ENCODE data around the gene RAET1E.
"Not testable (repeated sequence)": the region's sequence is repeated elsewhere in the genome, so short reads cannot be mapped to it uniquely, and the experiment has no call there.

RAET1E gene, protein sequence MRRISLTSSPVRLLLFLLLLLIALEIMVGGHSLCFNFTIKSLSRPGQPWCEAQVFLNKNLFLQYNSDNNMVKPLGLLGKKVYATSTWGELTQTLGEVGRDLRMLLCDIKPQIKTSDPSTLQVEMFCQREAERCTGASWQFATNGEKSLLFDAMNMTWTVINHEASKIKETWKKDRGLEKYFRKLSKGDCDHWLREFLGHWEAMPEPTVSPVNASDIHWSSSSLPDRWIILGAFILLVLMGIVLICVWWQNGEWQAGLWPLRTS

DNA sequence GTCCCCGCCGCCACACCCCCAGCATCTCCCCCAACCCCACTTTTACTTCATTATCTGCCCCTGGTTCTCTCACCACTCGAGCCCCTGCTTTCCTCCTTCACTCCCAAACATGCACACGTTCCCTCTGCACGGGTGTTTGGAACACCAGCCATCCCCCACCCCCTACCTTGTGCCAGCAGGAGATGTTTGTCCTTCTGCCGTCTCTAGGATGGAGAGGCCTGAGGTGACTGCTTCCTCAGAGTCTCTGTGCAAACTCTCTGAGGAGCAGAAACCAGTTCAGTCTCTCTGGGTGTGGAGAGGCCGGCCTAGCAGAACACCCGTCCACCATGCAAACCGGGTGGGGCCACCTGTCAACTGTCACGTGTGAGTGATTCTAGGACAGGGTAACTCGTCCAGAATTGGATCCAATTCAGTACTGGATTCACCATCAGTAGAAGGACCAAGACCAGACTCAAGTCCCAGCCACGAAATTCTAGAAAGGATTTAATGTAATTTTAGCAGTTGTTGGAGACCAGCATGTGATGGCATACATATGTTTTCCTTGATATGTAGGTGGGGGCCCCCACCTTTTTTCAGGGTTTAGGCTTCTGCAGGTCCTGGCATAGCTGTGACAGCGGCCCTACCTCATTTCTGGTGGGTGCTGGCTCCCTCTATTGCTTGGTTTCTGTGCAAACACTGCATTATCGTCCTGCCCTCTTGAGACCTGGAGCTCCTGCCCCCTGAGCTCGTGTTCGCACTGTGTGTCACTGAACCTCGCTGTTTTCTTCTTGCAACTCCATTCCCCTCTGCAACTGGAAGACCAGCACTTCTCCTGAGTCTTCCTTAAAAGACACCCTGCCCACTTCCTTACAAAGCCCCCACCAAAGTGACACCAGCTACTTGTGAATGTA, at the start of gene RAET1E:
TSS of gene RAET1E (minus strand) at position 259 of the 890 bp plus-strand sequence. CDS start 7,212 bp downstream, outside the sequence.
- no peak for DNase-seq

DNA sequence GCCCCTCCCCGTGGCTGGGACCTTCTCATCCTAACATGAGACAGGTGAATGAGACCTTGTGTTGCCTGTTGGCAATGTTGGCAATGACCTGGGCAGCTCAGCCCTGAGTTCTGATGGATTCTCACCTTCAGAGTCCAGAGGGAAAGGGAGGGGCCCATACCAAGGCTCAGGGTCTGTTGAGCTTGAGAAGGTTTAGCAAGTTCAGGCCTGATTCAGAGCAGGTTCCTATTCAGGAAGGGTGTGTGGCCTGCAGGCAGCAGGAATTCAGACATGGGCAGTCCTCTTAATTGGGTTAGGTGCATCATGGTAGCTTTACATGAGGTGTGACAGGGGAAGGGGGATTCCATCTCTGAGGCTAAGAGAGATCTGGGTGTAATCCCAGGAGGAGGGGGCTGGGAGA, 49.6 kb upstream of the RAET1E start:
- not testable (repeated sequence) for DNase-seq

GRCh38 chr6:149946631-149947030, 48.7 kb upstream of the RAET1E start:
- DNase-seq: not testable (repeated sequence)

DNA sequence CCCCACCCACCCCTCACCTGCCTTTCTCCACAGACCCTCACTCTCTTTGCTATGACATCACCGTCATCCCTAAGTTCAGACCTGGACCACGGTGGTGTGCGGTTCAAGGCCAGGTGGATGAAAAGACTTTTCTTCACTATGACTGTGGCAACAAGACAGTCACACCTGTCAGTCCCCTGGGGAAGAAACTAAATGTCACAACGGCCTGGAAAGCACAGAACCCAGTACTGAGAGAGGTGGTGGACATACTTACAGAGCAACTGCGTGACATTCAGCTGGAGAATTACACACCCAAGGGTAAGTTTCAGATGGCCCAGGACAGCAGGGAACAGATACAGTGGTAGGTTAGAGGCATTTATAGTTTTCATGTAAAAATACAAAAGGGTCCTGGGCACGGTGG, 47.4 kb upstream of the RAET1E start:
- DNase-seq: not testable (repeated sequence)

DNA sequence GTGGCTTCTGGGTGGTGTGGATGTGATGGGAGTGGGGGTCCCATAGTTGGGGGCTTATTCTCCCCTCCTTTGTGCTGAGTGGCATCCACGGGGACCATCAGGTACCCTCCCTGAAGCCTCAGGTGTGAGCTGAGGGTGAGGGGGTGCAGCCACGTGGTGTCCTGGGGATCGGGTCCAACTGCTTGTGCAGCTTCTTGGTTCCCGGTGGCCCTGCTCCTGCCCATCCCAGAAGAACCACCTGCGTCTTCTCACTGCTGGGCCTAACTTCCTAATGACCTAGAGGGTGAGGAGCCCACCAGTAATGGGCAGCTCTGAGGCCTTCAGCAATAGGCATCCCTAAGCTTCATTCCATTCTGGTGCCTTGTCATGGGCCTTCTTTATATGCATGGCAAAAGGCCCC, 45.4 kb upstream of the RAET1E start:
- DNase-seq: not testable (repeated sequence)

GRCh38 chr6:149942461-149942829, 44.5 kb upstream of the RAET1E start:
- DNase-seq: no peak

DNA sequence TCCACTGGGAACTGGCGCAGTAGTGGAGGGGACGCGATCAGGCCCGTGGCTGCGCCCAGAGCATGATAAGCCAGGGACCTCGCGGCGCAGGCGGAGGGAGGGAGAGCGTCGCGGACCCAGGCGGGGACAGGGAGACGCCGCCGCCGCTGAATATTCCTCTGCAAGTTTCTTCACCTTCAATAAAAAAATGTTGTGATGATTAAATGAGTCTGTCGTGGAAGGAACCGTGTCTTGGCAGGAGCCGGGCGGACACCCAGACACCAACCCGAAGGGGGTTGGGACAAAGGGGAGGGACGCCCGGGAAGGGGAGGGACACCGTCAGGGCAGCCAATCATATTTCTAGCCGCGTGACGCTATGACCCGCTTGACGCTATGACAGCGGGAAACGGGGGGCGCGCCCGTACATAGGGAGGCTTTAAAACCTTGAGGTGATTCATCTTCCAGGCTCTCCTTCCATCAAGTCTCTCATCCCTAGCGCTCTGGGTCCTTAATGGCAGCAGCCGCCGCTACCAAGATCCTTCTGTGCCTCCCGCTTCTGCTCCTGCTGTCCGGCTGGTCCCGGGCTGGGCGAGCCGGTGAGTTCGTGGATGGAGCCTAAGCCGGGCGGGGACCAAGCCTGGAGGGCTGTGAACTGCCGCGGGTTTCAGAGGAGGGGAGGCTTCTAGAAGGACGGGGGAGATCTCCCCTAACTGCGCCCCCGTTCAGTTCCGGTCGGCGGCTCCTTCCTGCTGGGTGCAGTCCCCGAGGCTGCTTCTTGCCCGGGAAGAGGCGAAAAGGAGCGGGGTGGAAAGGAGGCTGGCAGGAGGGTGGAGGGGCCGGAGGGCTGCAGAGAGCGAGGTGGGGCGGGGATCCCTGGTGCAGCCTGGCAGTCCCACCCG, 43.9 kb upstream of the RAET1E start, which contains the start of gene ULBP2:
TSS of gene ULBP2 (plus strand) at position 432 of the 878 bp plus-strand sequence. CDS start at position 491, 59 bp downstream.
- DNase-seq: peak; percentile 85

DNA sequence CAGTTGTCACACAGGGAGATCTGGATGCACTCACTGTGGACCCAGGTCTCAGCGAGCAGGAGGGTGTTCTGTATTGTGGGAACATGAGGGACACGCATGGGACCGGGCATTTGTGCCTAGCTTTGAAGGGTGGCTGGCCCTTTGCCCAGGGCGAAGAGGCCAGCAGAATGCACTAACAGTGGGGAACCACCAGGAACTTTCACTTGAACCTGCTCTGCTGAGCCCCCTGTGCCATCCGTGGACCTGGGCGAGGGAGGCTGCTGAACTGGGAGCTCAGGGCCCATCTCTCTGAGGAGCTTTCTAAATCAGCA, 42.7 kb upstream of the RAET1E start:
- DNase-seq: no peak

- DNase-seq: no peak
Observed at GRCh38 chr6:149939909-149940671, 42.2 kb upstream of the RAET1E start.

DNA sequence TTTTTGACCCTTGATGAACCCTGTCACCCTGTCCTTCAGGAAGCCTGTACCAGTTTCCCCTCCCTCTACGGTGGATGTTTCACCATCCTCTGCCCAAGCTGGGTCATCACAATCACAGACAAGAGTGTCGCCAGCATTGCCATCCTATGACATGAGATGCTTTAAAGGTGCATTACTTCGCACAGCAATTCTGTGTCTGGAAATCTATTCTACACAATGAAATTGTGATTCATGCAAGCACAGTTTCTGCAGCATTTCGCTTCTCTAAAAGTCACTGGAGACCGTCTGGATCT, 41.4 kb upstream of the RAET1E start:
- no peak for DNase-seq

DNA sequence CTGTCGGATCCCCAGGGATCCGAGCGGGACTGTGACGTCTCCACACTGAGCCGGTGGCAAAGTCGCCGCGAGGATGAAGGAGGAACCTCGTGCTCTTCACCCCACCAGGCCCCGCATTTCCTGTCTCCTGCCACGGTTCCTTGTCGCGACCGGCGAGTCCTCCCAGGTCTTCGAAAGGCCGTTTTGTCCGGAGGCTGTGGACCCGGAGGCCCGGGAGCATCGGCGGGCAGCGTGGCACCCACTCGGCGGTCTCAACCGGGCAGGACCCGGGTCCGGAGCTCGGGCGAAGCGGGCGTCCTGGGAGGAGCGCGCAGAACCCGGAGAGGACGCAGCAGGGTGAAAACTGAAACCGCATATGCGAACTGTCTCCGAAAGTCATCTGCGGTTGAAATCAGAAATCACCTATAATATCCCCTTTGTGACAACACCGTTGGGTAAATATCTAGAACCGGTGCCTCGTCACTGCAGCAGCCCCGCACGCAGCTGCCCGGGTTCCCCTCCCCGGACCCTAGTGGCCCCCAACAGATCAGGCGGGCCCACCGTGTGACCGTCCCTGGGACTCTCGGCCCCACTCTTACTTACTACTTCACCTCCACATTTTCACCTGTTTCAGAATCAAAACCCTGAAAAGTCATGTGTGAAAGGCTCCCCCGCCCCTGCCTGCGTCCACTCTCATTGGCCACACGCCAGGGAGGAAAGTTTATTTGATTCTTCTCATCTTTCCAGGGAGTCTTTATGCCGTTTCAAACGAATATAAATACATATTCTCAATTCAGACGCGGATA, 40.9 kb upstream of the RAET1E start:
- peak; percentile 64 for DNase-seq

DNA sequence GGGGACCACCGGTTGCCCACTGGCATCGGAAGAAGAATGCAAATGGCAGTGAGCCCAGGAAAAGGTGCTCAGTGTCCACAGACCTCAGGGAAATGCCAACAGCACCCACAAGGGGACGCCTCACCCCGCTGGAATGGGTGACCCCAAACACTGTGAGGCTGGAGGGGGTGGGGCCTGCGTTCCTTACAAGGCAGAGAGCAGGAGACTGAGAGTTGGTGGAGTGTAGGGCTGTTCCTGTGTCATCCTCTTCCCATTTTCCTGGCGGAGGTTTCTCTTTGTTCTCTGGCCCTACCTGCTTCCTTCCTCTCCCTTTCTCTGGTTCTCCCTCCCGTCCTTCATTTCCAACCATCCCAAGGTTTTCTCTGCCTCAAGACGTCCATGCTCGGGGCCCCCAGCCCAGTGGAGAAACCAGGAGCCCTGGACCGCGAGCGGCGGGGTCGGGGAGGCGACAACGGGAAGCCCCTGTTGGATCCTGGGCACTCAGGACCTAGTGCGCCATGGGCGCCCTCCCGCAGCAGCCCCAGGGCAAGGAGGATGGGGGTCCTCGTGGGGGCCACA, 40.2 kb upstream of the RAET1E start:
- DNase-seq: not testable (repeated sequence)

- DNase-seq: no peak
Observed at GRCh38 chr6:149936743-149937142, 38.8 kb upstream of the RAET1E start.

- no peak for DNase-seq
Observed at GRCh38 chr6:149935668-149936067, 37.8 kb upstream of the RAET1E start.

DNA sequence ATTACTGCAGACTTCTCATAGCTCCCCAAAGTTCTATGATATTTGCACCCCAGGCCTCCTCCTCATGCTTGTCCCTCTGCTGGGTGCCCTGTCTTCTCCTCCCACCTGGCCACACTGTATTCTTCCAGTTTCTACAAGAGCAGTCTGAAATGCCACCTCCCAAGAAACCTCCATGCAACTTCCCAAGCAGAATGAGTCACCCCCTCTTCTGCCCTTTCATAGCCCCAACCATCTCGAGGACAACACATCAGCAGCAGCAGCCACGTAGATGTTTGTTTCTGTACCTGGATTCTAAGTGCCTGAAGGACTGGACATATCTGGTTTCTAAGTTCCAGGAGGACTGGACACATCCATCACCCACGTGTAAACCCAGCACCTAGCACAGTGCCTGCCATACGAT, 37.3 kb upstream of the RAET1E start:
- no peak for DNase-seq

- peak; percentile 74 for DNase-seq
Observed at GRCh38 chr6:149934249-149935156, 36.6 kb upstream of the RAET1E start.

DNA sequence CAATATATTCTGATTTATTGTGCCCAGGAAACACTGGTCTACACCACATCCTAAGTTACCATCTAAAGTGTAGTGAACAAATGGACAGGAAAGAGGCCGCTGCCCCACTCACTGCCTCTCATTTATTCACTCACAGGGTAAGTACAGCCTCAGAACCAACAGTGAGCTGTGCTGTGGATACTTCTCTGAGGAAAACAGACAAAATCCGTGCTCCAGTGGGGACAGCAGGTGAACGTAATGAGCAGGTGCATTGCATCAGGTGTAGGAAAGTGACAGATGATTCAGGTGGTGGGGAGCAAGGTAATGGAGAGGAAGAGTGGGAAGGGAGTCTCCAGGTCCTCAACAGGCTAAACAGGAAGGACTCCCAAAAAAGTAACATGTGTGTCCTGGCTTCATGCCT, 35.5 kb upstream of the RAET1E start:
- DNase-seq: no peak

GRCh38 chr6:149933036-149933435, 35.1 kb upstream of the RAET1E start:
- no peak for DNase-seq

GRCh38 chr6:149931501-149931900, 33.6 kb upstream of the RAET1E start:
- DNase-seq: no peak

- no peak for DNase-seq
Observed at GRCh38 chr6:149929422-149929821, 31.5 kb upstream of the RAET1E start.

Data from activated CD4-positive, alpha-beta T cell treated with anti-CD3 and anti-CD28 coated beads, Interleukin-2, amount 50 U/mL, for 16 hours (primary cell).